Measurements from ENCODE around the gene CPNE4.

GRCh38 chr3:131705558-131706051 is 329.2 kb downstream of the CPNE4 start:
- TF ChIP-seq USF2 (CRISPR knock-in tag; IDR thresholded peaks at IDR 0.05) = no peak
- no peak for TF ChIP-seq PHB2 (IDR thresholded peaks at IDR 0.05; ENCODE audit: low read depth)
- no peak for TF ChIP-seq BMI1 (IDR thresholded peaks at IDR 0.05; ENCODE audit: low read length)
- no peak for TF ChIP-seq E2F5 (CRISPR knock-in tag; IDR thresholded peaks at IDR 0.05)
- TF ChIP-seq ZNF384 (IDR thresholded peaks at IDR 0.05; ENCODE audit: low read depth, low read length) = no peak
- TF ChIP-seq ZNF124 (CRISPR knock-in tag; IDR thresholded peaks at IDR 0.05) = no peak
- TF ChIP-seq NR3C1 (CRISPR knock-in tag; IDR thresholded peaks at IDR 0.05) = no peak
- TF ChIP-seq CTCF (IDR thresholded peaks at IDR 0.05 in 2 of 3, conservative IDR thresholded peaks at IDR 0.05 in 1 of 3; ENCODE audit: insufficient read depth in 2 of 3, low read depth in 1 of 3, low read length in 3 of 3) = no peak
- no peak for TF ChIP-seq TFAP4 (CRISPR knock-in tag; IDR thresholded peaks at IDR 0.05; ENCODE audit: borderline replicate concordance)
- TF ChIP-seq ZNF609 (CRISPR knock-in tag; IDR thresholded peaks at IDR 0.05; ENCODE audit: borderline replicate concordance) = no peak
- TF ChIP-seq MTF1 (CRISPR knock-in tag; IDR thresholded peaks at IDR 0.05; ENCODE audit: borderline replicate concordance) = no peak

Data from K562 (cell line).